GM12878 (cell line): ENCODE data around the gene RAPGEF1. TPM values are rescaled to one million over a fixed set of nuclear protein-coding genes. Genes with fewer than 3 reads are reported as not detected.

Experiments used
- ATAC-seq: fragments of 200-7000 bp; cut with Tn5 transposase; 3 replicates; pipeline ENCODE4 v1.9.1; 2020; ENCODE audit warnings: mild to moderate bottlenecking, moderate library complexity
- BruUV-seq: library from RNA; stranded (reverse); fragments of 400-500 nt; replicated peaks from 2 replicates; lab custom pipeline; 2021; lab: Mats Ljungman, UMichigan
- CTCF ChIA-PET: fragments of 300-600 bp; sonication (Branson Sonifier 250); formaldehyde crosslinking; extraction: SDS; loops from one replicate; lab custom pipeline; 2021; ENCODE audit warnings: inconsistent platforms; lab: Yijun Ruan, JAX
- POLR2A ChIA-PET: fragments of 350-600 bp; formaldehyde crosslinking; extraction: SDS; loops from one replicate; lab custom pipeline; 2021; ENCODE audit warnings: inconsistent platforms; lab: Charles Lee
- RAD21 ChIA-PET: fragments of 300-600 bp; sonication (Branson Sonifier 250); formaldehyde crosslinking; loops from one replicate; lab custom pipeline; 2023; ENCODE audit warnings: antibody characterized with exemption; ENCODE audit not compliant: unreplicated experiment; lab: Charles Lee
- SMC1A ChIA-PET: fragments of 300-600 bp; sonication (Branson Sonifier 250); formaldehyde crosslinking; loops from one replicate; lab custom pipeline; 2023; ENCODE audit not compliant: unreplicated experiment, uncharacterized antibody; lab: Charles Lee
- DNase-seq: peaks from one replicate; pipeline ENCODE4 v3.0.0-alpha.2; 2011; ENCODE audit warnings: low read depth, low spot score
- FAIRE-seq: peaks from 3 replicates; lab custom pipeline; 2011; peaks lifted over from hg19 to GRCh38; lab: Jason Lieb, UNC
- H2AFZ ChIP-seq: 2 replicates; pipeline ENCODE4 v1.6.0; 2011; ENCODE audit warnings: low read depth, low read length, control low read depth; ENCODE audit not compliant: control insufficient read depth
- H3K27ac ChIP-seq: 2 replicates; pipeline ENCODE4 v1.5.1; 2011; ENCODE audit warnings: control low read depth; ENCODE audit not compliant: control insufficient read depth, insufficient read depth
- H3K27me3 ChIP-seq, 2 experiments: replicated peaks in 1 of 2; 2 replicates each; pipeline versions ENCODE4 v1.6.0 to v1.6.1; 2011; ENCODE audit warnings: low read length in 1 of 2; ENCODE audit not compliant: control insufficient read depth in 2 of 2, insufficient read depth in 2 of 2
- H3K36me3 ChIP-seq, 2 experiments: 2 replicates each; pipeline ENCODE4 v1.5.1; 2011; ENCODE audit warnings: low read length in 1 of 2; ENCODE audit not compliant: control insufficient read depth in 2 of 2, insufficient read depth in 2 of 2
- H3K4me1 ChIP-seq: 2 replicates; pipeline ENCODE4 v1.6.1; 2011; ENCODE audit warnings: mild to moderate bottlenecking, low read length, moderate library complexity, mixed read lengths; ENCODE audit not compliant: control insufficient read depth, insufficient read depth
- H3K4me2 ChIP-seq: 2 replicates; pipeline ENCODE4 v1.6.0; 2011; ENCODE audit warnings: control low read depth; ENCODE audit not compliant: control insufficient read depth, insufficient read depth
- H3K4me3 ChIP-seq: fragments of 200-600 bp; sonication (generic); 2 replicates; pipeline ENCODE4 v1.5.1; 2016
- H3K79me2 ChIP-seq: 2 replicates; pipeline ENCODE4 v1.6.0; 2011; ENCODE audit warnings: low read length; ENCODE audit not compliant: control insufficient read depth, insufficient read depth
- H3K9ac ChIP-seq: 2 replicates; pipeline ENCODE4 v1.8.0; 2011; ENCODE audit warnings: low read length, control low read depth, mixed read lengths; ENCODE audit not compliant: control insufficient read depth, insufficient read depth
- H3K9me3 ChIP-seq: replicated peaks from 3 replicates; pipeline ENCODE4 v1.5.1; 2011; ENCODE audit warnings: mild to moderate bottlenecking, low read length; ENCODE audit not compliant: control insufficient read depth, insufficient read depth
- H4K20me1 ChIP-seq: 2 replicates; pipeline ENCODE4 v1.6.0; 2011; ENCODE audit not compliant: control insufficient read depth, insufficient read depth
- BRCA1 ChIP-seq: IDR thresholded peaks from 2 replicates; pipeline ENCODE4 v1.6.1; 2011; ENCODE audit warnings: low read depth, low read length, improper control_type of control experiment
- CREM ChIP-seq: IDR thresholded peaks from 2 replicates; pipeline ENCODE4 v1.6.1; 2014; ENCODE audit warnings: antibody characterized with exemption, low read depth
- GATAD2B ChIP-seq: fragments of 450-650 bp; conservative IDR thresholded peaks from 2 replicates; pipeline ENCODE4 v1.6.1; 2017; ENCODE audit warnings: low read depth, mild to moderate bottlenecking, moderate library complexity
- MYB ChIP-seq: fragments of 150-350 bp; IDR thresholded peaks from 2 replicates; pipeline ENCODE4 v1.6.1; 2014; ENCODE audit warnings: mild to moderate bottlenecking, low read depth, low read length, borderline replicate concordance
- PKNOX1 ChIP-seq: fragments of 450-650 bp; IDR thresholded peaks from 2 replicates; pipeline ENCODE4 v1.6.1; 2016; ENCODE audit warnings: mild to moderate bottlenecking
- POLR2A ChIP-seq: IDR thresholded peaks from 2 replicates; pipeline ENCODE4 v1.6.1; 2011; ENCODE audit warnings: low read depth, mild to moderate bottlenecking, low read length
- POLR2AphosphoS5 ChIP-seq: IDR thresholded peaks from 2 replicates; pipeline ENCODE4 v1.6.1; 2011; ENCODE audit warnings: mild to moderate bottlenecking, low read length, inconsistent platforms
- RB1 ChIP-seq: fragments of 450-650 bp; formaldehyde crosslinking; IDR thresholded peaks from 2 replicates; pipeline ENCODE4 v1.6.1; 2017; ENCODE audit warnings: mild to moderate bottlenecking, borderline replicate concordance
- SIN3A ChIP-seq: IDR thresholded peaks from 2 replicates; pipeline ENCODE4 v1.6.1; 2012; ENCODE audit warnings: low read depth, low read length, improper control_type of control experiment
- STAT3 ChIP-seq: IDR thresholded peaks from 2 replicates; pipeline ENCODE4 v1.6.1; 2011; ENCODE audit warnings: low read depth, low read length, improper control_type of control experiment
- TBL1XR1 ChIP-seq: IDR thresholded peaks from 2 replicates; pipeline ENCODE4 v1.6.1; 2012; ENCODE audit warnings: low read depth, low read length, improper control_type of control experiment
- YBX1 ChIP-seq: fragments of 450-650 bp; IDR thresholded peaks from 2 replicates; pipeline ENCODE4 v1.6.1; 2016; ENCODE audit warnings: antibody characterized with exemption
- ZBED1 ChIP-seq: IDR thresholded peaks from 2 replicates; pipeline ENCODE4 v1.6.1; 2016; ENCODE audit warnings: borderline replicate concordance
- WGBS: methylation state at CpG from one replicate; pipeline ENCODE4 v1.1.6; 2016; ENCODE audit warnings: low lambda C conversion rate; ENCODE audit not compliant: insufficient replicate concordance, insufficient coverage; ENCODE audit errors: missing lambda C conversion rate; 5-methylcytosine and 5-hydroxymethylcytosine counted together
- in situ Hi-C: fragments of 300-500 bp; cut with MboI; formaldehyde crosslinking; loops from 9 replicates; pipeline ENCODE4 v1.14.3; 2018; ENCODE audit warnings: mixed read lengths
- intact Hi-C: fragments of 100-400 bp; cut with micrococcal nuclease; formaldehyde crosslinking; loops from one replicate; pipeline ENCODE4 v1.14.2; 2022; ENCODE audit not compliant: unreplicated experiment
- polyA plus RNA-seq, 11 experiments: library from polyadenylated mRNA; depleted of rRNA in 4 of 11; unstranded in 6 of 11; stranded (reverse) in 5 of 11; fragments of >200 nt; fragmentation: Nextera tagmentation in 4 of 11; fragmentation: Illumina TruSeq in 1 of 11; extraction: Ambion mirVana in 4 of 11; extraction: Trizol in 1 of 11; gene quantifications; 1 replicate in 1 of 11; 2 replicates in 10 of 11; pipeline versions ENCODE4 v1.2.1 to v1.2.3, GENCODE V29; 2011 to 2016; ENCODE audit warnings: inconsistent platforms in 2 of 11, missing spikeins in 2 of 11, low read depth in 1 of 11
- total RNA-seq, 4 experiments: library from RNA; depleted of rRNA in 3 of 4; stranded (reverse); fragments of >200 nt in 3 of 4; fragmentation: Illumina TruSeq in 1 of 4; extraction: Trizol in 1 of 4; gene quantifications; 2 replicates each; pipeline versions ENCODE4 v1.2.1 to v1.2.3, GENCODE V29; 2013 to 2021
- TF ChIP-seq, protein P1 (sequence below): IDR thresholded peaks from 2 replicates; pipeline ENCODE4 v1.6.1; 2011; ENCODE audit warnings: mild to moderate bottlenecking, low read depth, low read length, moderate library complexity; ENCODE audit not compliant: insufficient replicate concordance

RAPGEF1 gene
- total and polyA plus RNA-seq, 10 of the 15 experiments (the other 5 are each of a cell fraction or from before 2014, with no cell fraction given), result 0.42 to 113 (median 45.9) TPM

- no peak for FAIRE-seq
- H3K36me3 ChIP-seq, result peaks cover 28 to 49% of the 10 kb centered on the region in 2 experiments
- in situ Hi-C loops, result loop anchor here (25.0 kb wide), 1 partner anchor 653 kb away; no protein-coding TSS in a partner anchor
Measured at GRCh38 chr9:131583836-131584555, 155.9 kb downstream of the RAPGEF1 start.

GRCh38 chr9:131583337-131583645 is 156.6 kb downstream of the RAPGEF1 start:
- ChIA-PET POLR2A (no interaction called here), CTCF (no interaction called here), RAD21 (no interaction called here), SMC1A (no interaction called here)
- 94% methylated on average over 5 of the region's 5 CpGs for WGBS
- Histone ChIP-seq H3K79me2 (no peaks in the 10 kb centered on the region), H3K9me3 (no peaks in the 10 kb centered on the region), H3K36me3 (peaks cover 25 to 44% of the 10 kb centered on the region in 2 experiments), H4K20me1 (no peaks in the 10 kb centered on the region), H3K4me3 (no peak overlapping the region), H3K9ac (no peak overlapping the region), H3K27me3 (no peaks in the 10 kb centered on the region), H3K4me1 (peaks cover 22% of the 10 kb centered on the region), H3K4me2 (no peak overlapping the region), H2AFZ (no peak overlapping the region), H3K27ac (no peak overlapping the region)
- FAIRE-seq, result no peak
- no TSS peak for BruUV-seq
- TF ChIP-seq CREM (no peak), STAT3 (no peak), PKNOX1 (no peak), BRCA1 (no peak), YBX1 (no peak), POLR2A (0 out of 2 replicates have a peak, but pooled peaks have one; percentile 7), POLR2AphosphoS5 (peak; percentile 40; the same call in 1 of the 2 replicates)
- intact Hi-C loops, result no loop called here
- ATAC-seq, result no peak
- in situ Hi-C loops, result loop anchor here (25.0 kb wide), 1 partner anchor 654 kb away; no protein-coding TSS in a partner anchor
- DNase-seq, result no peak

More at GRCh38 chr9:131583836-131584555, 155.9 kb downstream of the RAPGEF1 start:
- ATAC-seq (no peak), DNase-seq (no peak)
- H3K9ac ChIP-seq, result no peak overlapping the region
- intact Hi-C loops, result no loop called here
- ChIA-PET CTCF (interaction anchor here (1.9 kb wide), 1 partner anchor 160 kb away, joined by 8 read pairs; no protein-coding TSS in a partner anchor), RAD21 (no interaction called here), SMC1A (interaction anchor here (0.9 kb wide), 1 partner anchor 153 kb away, joined by 3 read pairs; no protein-coding TSS in a partner anchor)
- no peaks in the 10 kb centered on the region for H3K79me2 ChIP-seq
- no peaks in the 10 kb centered on the region for H3K9me3 ChIP-seq
- H3K4me1 ChIP-seq, result peaks cover 15% of the 10 kb centered on the region
- H3K27me3 ChIP-seq, result no peaks in the 10 kb centered on the region
- H3K4me2 ChIP-seq, result no peak overlapping the region
- H3K27ac ChIP-seq, result no peak overlapping the region
- no peaks in the 10 kb centered on the region for H4K20me1 ChIP-seq
- 96% methylated on average over 26 of the region's 27 CpGs for WGBS
- no TSS peak for BruUV-seq
- TF ChIP-seq SIN3A, result no peak
- TF ChIP-seq TBL1XR1, result no peak
- no peak for TF ChIP-seq RB1
- TF ChIP-seq GATAD2B, result no peak
- TF ChIP-seq MYB, result no peak
- TF ChIP-seq, protein P1, sequence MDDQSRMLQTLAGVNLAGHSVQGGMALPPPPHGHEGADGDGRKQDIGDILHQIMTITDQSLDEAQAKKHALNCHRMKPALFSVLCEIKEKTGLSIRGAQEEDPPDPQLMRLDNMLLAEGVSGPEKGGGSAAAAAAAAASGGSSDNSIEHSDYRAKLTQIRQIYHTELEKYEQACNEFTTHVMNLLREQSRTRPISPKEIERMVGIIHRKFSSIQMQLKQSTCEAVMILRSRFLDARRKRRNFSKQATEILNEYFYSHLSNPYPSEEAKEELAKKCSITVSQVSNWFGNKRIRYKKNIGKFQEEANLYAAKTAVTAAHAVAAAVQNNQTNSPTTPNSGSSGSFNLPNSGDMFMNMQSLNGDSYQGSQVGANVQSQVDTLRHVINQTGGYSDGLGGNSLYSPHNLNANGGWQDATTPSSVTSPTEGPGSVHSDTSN, result no peak
- TF ChIP-seq ZBED1, result no peak
- TF ChIP-seq, all 136 proteins: peak for 0
- POLR2A ChIA-PET, result no interaction called here
- Histone ChIP-seq H3K4me3 (no peak overlapping the region), H2AFZ (no peak overlapping the region)
